Tibial artery (tissue), 4 donors: Measurements from ENCODE around the gene PSMC4.

Experiments used
- DNase-seq, 2 donors: peaks; one replicate each; pipeline ENCODE4 v3.0.0-alpha.2; 2019
- H3K27ac ChIP-seq, 2 donors: fragments of 200-600 bp; sonication (generic) in 1 of 2; 1 replicate in 1 of 2; 2 replicates in 1 of 2; pipeline ENCODE4 v1.5.1; 2018 to 2019; ENCODE audit warnings: mild to moderate bottlenecking in 1 of 2
- H3K27me3 ChIP-seq, 2 donors: fragments of 200-600 bp; sonication (generic) in 1 of 2; one replicate each; pipeline versions ENCODE4 v1.5.1 to v1.6.0; 2016 to 2019
- H3K36me3 ChIP-seq, 3 donors: fragments of 200-600 bp; sonication (generic) in 2 of 3; one replicate each; pipeline ENCODE4 v1.5.1; 2016 to 2019; ENCODE audit warnings: mild to moderate bottlenecking in 2 of 3
- H3K4me1 ChIP-seq, 4 donors: fragments of 200-600 bp; sonication (generic) in 2 of 4; 1 replicate in 3 of 4; 2 replicates in 1 of 4; pipeline ENCODE4 v1.5.1; 2016 to 2019
- H3K4me3 ChIP-seq, 2 donors: fragments of 200-600 bp; sonication (generic) in 1 of 2; 1 replicate in 1 of 2; 2 replicates in 1 of 2; pipeline ENCODE4 v1.5.1; 2018 to 2019; ENCODE audit warnings: mild to moderate bottlenecking in 2 of 2
- H3K9me3 ChIP-seq, 3 donors: fragments of 200-600 bp; sonication (generic) in 1 of 3; one replicate each; pipeline ENCODE4 v1.5.1; 2016 to 2019
- CTCF ChIP-seq, 2 experiments: fragments of 200-600 bp in 1 of 2; fragments of 450-650 bp in 1 of 2; IDR thresholded peaks; one replicate each; pipeline ENCODE4 v1.5.1; 2017 to 2019; ENCODE audit warnings: antibody characterized with exemption in 2 of 2, mild to moderate bottlenecking in 1 of 2, moderate library complexity in 1 of 2
- intact Hi-C: fragments of 100-400 bp; cut with DNase I; formaldehyde crosslinking; loops from one replicate; pipeline ENCODE4 v1.15.0; 2023; ENCODE audit warnings: low total_unique reads

PSMC4 gene

GRCh38 chr19:39935364-39935661 lies 35.7 kb upstream of the PSMC4 start:
- no peak for TF ChIP-seq CTCF (IDR thresholded peaks at IDR 0.05)
- intact Hi-C loops: no loop called here
- Histone ChIP-seq H3K4me3 (no peak overlapping the region), H3K36me3 (no peaks in the 10 kb centered on the region), H3K9me3 (peaks cover 2 to 9% (median 8%) of the 10 kb centered on the region in 3 donors), H3K27ac (no peak overlapping the region), H3K4me1 (no peaks in the 10 kb centered on the region), H3K27me3 (peaks cover 0 to 14% of the 10 kb centered on the region in 2 donors)
- DNase-seq: no peak

GRCh38 chr19:39936020-39936419 lies 34.9 kb upstream of the PSMC4 start:
- DNase-seq: no peak
- Histone ChIP-seq H3K4me1 (no peaks in the 10 kb centered on the region), H3K36me3 (no peaks in the 10 kb centered on the region), H3K9me3 (peaks cover 3 to 13% (median 13%) of the 10 kb centered on the region in 3 donors), H3K4me3 (no peak overlapping the region), H3K27ac (no peak overlapping the region), H3K27me3 (peaks cover 0 to 14% of the 10 kb centered on the region in 2 donors)
- no peak for TF ChIP-seq CTCF (IDR thresholded peaks at IDR 0.05)
- intact Hi-C loops: no loop called here

GRCh38 chr19:39936622-39937021 lies 34.3 kb upstream of the PSMC4 start:
- Histone ChIP-seq H3K9me3 (peaks cover 3 to 15% (median 14%) of the 10 kb centered on the region in 3 donors), H3K4me1 (no peaks in the 10 kb centered on the region), H3K27me3 (peaks cover 0 to 14% of the 10 kb centered on the region in 2 donors), H3K4me3 (no peak overlapping the region), H3K27ac (no peak overlapping the region), H3K36me3 (no peaks in the 10 kb centered on the region)
- DNase-seq: no peak
- TF ChIP-seq CTCF (IDR thresholded peaks at IDR 0.05): no peak
- intact Hi-C loops: no loop called here

- Histone ChIP-seq H3K9me3 (peaks cover 3 to 15% (median 14%) of the 10 kb centered on the region in 3 donors), H3K36me3 (no peaks in the 10 kb centered on the region), H3K27me3 (peaks cover 0 to 14% of the 10 kb centered on the region in 2 donors), H3K4me1 (no peaks in the 10 kb centered on the region), H3K4me3 (no peak overlapping the region), H3K27ac (no peak overlapping the region)
- no peak for TF ChIP-seq CTCF (IDR thresholded peaks at IDR 0.05)
- intact Hi-C loops: no loop called here
- DNase-seq: no peak
These were observed 33.8 kb upstream of the PSMC4 start for GRCh38 chr19:39937094-39937720.

GRCh38 chr19:39937787-39938186 lies 33.2 kb upstream of the PSMC4 start:
- Histone ChIP-seq H3K4me1 (no peaks in the 10 kb centered on the region), H3K9me3 (peaks cover 3 to 15% (median 14%) of the 10 kb centered on the region in 3 donors), H3K27ac (no peak overlapping the region), H3K36me3 (no peaks in the 10 kb centered on the region), H3K4me3 (no peak overlapping the region), H3K27me3 (peaks cover 0 to 14% of the 10 kb centered on the region in 2 donors)
- TF ChIP-seq CTCF (IDR thresholded peaks at IDR 0.05): no peak
- intact Hi-C loops: no loop called here
- DNase-seq: no peak

- no peaks in the 10 kb centered on the region for H3K36me3 ChIP-seq
- intact Hi-C loops: no loop called here
- no peak for TF ChIP-seq CTCF (IDR thresholded peaks at IDR 0.05)
- DNase-seq: no peak
- H3K4me3 ChIP-seq: no peak overlapping the region
- peaks cover 0 to 12% of the 10 kb centered on the region in 2 donors for H3K27me3 ChIP-seq
- H3K27ac ChIP-seq: no peak overlapping the region
- peaks cover 3 to 15% (median 14%) of the 10 kb centered on the region in 3 donors for H3K9me3 ChIP-seq
- no peaks in the 10 kb centered on the region for H3K4me1 ChIP-seq
These were observed 31.4 kb upstream of the PSMC4 start for GRCh38 chr19:39939556-39939955.
